ENCODE data around the gene RHBDL3.

- no peak for TF ChIP-seq CTCF (conservative IDR thresholded peaks at IDR 0.05; ENCODE audit: low read depth, low read length)
- no peak for TF ChIP-seq EZH2 (IDR thresholded peaks at IDR 0.05; ENCODE audit: borderline replicate concordance, low read depth, low read length, poor library complexity, severe bottlenecking)
Observed at GRCh38 chr17:32256012-32256700, 9.5 kb upstream of the RHBDL3 start.

Measured in A673 (cell line).